Right ventricle myocardium superior (tissue), 1 donor: ENCODE results near the gene DYNC2I2. TPM values are rescaled to one million over a fixed set of nuclear protein-coding genes. Genes with fewer than 3 reads are reported as not detected.

ENCODE experiments used
- ATAC-seq: fragments of 200-7000 bp; cut with Tn5 transposase; one replicate; pipeline ENCODE4 v1.9.1; 2020; ENCODE audit warnings: mild to moderate bottlenecking; ENCODE audit not compliant: poor library complexity
- DNase-seq: peaks from one replicate; pipeline ENCODE4 v3.0.0-alpha.2; 2020
- intact Hi-C: fragments of 100-400 bp; cut with DNase I; formaldehyde crosslinking; loops from one replicate; pipeline ENCODE4 v1.11.2; 2022
- total RNA-seq: library from RNA; stranded (reverse); fragmentation: NEBNext Ultra II Directional; extraction: Animal tissue kit (Norgen Biotek cat#: 25700); gene quantifications from one replicate; pipeline ENCODE4 v1.2.1, GENCODE V29; 2021
- donor health status: DM: no; HTN: yes; CAD: no; lungs with severe emphysema.

Gene DYNC2I2
- total RNA-seq, 1 donor from 2014 or later = 40.0 TPM

DNA sequence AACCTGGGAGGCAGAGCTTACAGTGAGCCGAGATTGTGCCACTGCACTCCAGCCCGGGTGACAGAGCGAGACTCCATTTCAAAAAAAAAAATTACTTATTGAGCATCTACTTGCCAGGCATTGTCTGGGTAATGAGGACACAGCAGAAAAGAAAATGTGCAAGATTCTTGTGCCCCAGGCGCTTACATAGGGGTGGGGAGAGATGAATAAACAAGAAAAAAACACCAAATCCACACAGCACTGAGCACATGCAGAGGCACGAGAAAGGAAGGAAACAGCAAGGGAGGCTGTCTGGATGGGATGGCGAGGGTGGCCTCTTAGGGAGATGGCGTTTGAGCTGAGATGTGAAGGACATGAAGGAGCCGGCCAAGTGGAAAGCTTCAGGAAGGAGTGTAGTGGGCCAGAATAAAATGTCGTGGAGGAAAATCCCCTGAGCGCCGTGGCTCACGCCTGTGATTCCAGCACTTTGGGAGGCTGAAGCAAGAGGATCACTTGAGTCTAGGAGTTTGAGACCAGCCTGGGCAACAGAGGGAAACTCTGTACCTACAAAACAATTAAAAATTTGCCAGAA is 13.9 kb downstream of the DYNC2I2 start:
- no peak for DNase-seq
- intact Hi-C loops = no loop called here

DNA sequence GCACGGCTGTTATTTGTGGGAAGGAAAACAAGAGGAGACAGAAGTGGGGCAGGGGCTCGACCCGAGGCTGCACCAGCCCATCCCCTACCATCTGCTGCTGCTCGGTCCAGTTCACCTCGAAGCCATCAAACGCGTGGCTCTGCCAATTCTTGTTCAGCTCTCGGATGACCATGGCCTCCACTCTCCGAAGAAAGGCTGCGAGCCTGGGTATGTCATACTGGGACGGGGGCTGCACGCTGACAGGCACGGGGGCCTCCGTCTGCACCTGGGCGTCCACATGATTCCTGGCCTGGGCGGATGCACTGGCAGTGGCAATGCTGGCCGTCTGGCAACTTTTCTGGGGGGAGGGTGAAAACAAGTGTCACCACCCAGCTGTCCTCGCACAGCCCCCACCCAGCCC is 16.0 kb downstream of the DYNC2I2 start:
- DNase-seq = no peak
- no peak for ATAC-seq
- intact Hi-C loops = no loop called here

More for the DNA sequence above, 13.9 kb downstream of the DYNC2I2 start:
- no peak for ATAC-seq

DNA sequence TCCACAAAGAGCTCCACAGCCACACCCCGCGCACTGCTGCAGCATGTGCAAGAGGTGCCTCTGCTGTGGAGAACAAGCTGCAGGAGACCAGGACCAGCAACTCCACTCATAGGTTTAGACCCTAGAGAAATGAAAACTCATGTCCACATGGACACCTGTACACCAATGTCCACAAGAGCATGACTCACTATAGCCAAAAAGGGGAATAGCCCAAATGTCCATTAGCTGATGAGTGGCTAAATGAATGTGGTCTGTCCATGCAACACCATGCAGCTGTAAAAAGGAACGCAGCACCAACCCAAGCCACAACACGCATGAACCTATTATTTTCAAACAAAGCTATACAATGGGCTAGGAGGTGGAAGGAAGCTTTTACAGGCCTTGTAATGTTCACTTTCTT is 18.1 kb downstream of the DYNC2I2 start:
- intact Hi-C loops = no loop called here
- ATAC-seq = no peak

DNA sequence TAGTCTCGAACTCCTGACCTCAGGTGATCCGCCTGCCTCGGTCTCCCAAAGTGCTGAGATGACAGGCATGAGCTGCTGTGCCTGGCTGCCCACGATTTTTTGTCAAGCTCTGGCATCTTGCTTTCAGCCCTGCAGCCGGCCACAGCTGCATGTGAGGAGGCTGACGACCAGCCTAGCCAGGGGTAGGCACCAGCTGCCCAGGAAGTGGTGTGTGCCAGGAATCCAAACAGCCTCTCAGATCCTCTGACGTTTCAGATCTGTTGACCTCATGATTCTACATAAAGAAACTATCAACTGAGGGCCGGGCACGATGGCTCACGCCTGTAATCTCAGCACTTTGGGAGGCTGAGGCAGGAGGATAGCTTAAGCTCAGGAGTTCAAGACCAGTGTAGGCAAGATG is 19.0 kb downstream of the DYNC2I2 start:
- DNase-seq (no peak), ATAC-seq (no peak)
- intact Hi-C loops = no loop called here

More for the DNA sequence above, 18.1 kb downstream of the DYNC2I2 start:
- no peak for DNase-seq

DNA sequence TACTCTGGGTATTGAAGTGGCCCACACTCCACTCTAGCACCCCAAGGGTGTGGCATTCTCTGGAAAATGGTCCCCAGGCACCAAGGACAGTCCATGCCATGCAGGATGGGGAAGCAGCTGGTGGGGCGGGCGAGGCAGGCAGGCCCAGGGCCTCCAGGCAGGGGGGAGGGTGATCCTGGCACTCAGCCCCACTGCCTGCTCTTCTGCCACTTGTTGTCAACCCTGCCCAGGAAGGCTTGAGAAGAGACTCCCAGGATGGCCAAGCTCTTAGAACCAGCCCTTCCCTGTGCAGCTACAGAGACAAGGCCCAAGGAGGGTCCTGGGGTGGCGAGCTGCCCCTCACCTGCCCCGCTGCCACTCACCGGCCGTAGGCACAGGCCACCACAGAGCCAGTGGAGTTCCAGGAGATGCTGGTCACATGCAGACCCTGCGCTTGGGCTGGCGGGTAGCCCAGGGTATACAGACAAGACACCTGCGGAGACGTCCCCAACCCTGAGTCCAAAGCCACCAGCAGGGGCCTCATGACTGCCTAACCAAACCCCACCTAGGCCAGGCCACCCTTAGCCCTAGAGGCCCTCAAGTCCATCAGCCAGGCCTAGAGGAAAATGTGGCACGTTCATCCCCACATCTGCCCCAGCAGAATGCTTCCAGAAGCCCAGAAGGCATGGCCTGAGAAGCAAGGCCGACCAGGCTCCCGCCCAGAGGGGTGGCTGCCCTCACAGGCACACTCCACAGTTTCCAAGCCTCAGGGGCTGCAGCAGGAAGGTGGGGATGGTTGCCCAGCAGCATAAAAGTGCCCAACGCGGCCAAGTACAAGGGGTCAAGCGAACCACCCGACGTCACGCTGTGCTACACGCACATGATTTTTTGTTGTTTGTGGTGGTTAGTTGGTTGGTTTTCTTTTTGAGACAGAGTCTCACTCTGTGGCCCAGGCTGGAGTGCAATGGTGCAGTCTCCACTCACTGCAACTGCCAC is 19.8 kb downstream of the DYNC2I2 start:
- intact Hi-C loops = no loop called here
- ATAC-seq (no peak), DNase-seq (peak; percentile 44)

DNA sequence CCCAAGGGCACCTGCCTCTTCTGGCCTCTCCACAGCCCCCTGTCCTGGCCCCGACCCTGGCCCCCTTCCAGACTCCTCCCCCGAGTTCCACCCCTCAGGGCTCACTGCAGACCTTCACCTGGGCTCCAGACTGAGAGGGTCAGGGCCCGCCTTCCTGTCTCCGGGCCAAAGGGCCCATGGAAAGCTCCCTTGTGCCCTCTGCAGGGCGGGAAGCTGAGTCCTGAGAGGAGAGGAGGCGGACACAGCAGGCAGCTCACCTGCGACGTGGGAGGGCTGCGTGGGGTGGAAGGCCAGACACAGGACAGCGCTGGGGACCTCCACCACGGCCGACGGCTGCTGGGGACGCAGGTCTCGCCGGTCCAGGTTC is 20.6 kb downstream of the DYNC2I2 start:
- intact Hi-C loops = no loop called here
- peak; percentile 76 for ATAC-seq
- peak; percentile 82 for DNase-seq

DNA sequence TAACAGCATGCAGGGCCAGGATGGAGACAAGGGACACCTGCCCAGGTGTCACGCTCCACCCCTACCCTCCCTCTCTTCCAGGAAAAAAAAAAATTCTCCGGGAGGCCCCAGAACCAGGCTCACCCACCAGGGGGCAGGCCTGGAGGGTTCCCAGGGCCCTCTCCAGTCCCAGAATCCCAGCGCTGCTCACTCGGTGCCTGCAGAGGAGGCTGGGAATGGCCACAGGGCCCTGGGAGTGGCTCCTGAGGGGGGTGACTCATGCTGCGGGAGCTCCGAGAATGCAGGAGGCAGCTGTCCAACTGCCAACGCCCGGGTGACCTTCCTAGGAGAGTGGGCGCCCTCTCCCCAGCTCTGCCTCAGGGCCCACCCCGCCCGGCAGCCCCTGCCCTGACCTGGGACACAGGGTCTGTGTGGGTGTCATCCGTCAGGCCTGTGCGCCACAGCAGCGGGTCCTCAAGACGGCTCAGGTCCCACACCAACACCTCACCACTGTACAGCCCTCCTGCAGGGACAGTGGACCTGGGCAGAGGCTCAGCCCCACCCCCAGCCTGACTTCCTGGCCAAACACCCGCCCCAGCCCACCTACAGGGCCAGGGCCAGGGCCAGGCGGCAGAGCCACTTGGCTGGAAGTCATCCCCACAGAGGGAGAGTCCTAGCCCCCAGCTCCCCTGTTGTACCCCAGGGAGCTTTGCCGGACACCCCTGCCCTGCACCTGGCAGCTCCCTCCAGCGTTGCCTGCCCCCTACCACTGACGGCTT is 21.2 kb downstream of the DYNC2I2 start:
- ATAC-seq (peak; percentile 90), DNase-seq (peak; percentile 91)
- intact Hi-C loops = no loop called here

DNA sequence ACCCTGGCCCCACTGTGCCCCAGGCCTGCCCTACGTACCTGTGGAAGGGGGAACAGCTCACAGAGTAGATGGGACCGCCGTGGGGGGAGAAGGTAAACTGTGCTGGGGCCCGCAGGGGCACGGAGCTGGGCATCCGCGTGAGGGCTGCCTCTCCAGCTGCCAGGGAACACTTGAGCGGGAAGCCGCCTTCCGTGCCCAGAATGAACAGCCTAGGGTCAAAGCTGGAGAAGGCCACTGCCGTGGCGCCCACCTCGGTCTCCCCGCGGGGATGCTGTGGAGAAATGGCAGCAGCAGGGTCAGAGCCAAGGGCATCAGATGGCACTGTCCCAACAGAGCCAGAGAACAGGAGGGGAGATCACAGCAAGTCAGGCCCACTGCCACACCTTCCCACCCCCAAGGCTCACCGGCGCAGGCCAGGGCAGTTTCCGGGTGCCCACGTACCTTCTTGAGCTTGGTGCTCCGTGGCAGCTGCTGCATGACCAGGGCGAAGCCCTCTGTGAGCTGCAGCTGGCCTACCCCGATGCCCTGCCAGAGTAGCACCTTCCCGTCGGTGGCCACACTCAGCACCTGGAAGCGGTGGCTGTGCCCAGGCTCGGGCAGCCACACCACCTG is 21.9 kb downstream of the DYNC2I2 start:
- intact Hi-C loops = no loop called here
- ATAC-seq = peak; percentile 2
- DNase-seq = no peak

DNA sequence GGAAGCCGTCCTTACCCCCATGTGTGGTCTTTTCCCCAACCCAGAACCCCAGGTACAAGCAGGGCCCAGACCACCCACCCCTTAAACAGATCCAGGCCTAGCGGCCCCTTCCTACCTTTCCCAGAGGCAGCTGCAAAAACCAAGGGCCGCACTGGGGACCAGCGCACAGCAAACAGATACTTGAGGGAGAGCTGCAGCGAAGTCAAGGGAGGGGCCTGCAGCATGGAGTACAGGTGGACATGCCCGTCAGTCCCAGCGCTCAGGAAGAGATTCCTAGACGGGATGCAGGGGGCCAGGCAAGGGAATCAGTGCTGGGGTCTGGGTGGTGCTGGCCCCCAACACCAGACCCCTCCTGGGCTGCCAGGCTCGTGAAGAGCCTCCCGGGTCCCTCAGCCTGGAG is 22.5 kb downstream of the DYNC2I2 start:
- intact Hi-C loops = no loop called here
- ATAC-seq = no peak

DNA sequence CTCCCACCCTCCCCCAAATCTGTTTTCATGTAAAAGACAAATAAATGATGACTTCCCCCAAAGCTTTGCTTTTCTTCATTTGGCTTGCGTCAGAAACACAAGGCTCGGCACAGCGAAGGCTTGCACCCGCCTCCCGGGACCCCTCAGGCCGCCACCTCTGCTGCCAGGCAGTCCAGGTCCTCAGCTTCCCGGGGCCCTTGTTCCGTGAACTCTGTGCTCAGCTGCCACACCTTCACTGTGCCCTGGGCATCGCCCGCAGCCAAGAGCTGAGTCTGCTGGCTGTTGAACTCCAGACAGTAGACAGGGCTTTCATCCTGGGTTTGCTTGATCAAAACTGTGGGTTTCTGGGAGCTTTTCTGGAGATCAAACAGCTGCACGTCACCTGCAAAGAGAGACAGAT is 23.0 kb downstream of the DYNC2I2 start:
- DNase-seq = no peak
- ATAC-seq = no peak
- intact Hi-C loops = no loop called here

More for the DNA sequence above, 22.5 kb downstream of the DYNC2I2 start:
- DNase-seq = no peak

DNA sequence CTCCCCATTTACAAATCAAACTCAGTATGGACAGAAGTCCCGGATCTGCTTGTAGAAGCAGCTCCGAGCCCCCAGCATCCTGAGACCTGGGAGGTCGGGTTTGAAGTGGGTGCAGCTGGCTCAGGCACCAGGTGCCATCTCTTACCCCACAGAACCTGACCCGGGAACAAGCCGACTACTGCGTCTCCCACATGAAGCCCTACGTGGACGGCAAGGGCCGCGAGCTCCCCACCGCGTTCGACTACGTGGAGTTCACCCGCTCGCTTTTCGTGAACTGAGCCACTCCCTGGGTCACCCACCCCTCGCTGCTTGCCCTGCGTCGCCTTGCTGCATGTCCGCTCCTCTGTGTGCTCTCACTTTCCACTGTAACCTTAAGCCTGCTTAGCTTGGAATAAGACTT is 23.6 kb downstream of the DYNC2I2 start:
- intact Hi-C loops = no loop called here
- no peak for DNase-seq

DNA sequence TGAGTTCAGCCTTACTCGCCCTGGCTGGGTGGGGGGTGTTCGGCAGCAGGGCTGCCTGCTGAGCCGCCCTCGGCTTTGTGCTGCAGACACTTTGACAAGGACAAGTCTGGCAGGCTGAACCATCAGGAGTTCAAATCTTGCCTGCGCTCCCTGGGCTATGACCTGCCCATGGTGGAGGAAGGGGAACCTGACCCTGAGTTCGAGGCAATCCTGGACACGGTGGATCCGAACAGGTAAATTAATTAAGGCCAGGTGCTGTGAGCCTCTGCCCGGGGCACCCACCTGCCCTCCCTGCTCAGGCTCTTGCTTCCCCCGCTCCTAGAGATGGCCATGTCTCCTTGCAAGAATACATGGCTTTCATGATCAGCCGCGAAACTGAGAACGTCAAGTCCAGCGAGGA is 24.2 kb downstream of the DYNC2I2 start:
- DNase-seq = no peak
- no peak for ATAC-seq
- intact Hi-C loops = no loop called here

More for the DNA sequence above, 23.6 kb downstream of the DYNC2I2 start:
- ATAC-seq = no peak

DNA sequence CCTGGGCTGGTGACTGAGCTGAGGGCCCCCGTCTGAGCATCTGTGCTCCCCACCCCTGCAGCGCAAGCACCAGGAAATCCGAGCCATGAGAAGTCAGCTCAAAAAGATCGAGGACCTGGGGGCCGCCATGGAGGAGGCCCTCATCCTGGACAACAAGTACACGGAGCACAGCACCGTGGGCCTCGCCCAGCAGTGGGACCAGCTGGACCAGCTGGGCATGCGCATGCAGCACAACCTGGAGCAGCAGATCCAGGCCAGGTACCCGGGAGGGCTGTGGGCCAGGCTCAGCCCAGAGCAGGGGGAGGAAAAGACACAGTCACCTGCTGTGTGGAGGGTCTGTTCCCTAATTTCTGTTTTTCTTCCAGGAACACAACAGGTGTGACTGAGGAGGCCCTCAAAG is 24.6 kb downstream of the DYNC2I2 start:
- intact Hi-C loops = no loop called here
- ATAC-seq (no peak), DNase-seq (no peak)

DNA sequence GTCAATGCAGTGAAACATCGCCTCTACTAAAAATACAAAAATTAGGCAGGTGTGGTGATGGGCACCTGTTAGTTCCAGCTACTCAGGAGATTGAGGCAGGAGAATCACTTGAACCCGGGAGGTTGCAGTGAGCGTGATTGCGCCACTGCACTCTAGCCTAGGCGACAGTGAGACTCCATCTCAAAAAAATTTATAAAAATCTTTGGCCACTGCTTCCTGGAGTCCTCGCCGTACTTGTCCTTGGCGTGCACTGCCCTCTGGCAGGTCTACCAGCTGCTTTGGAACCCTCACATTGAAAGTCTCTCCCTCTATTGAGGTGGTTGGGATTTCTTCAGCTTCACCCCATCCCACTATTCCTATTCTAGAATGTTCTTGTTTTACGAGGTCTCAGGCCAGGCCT is 25.0 kb downstream of the DYNC2I2 start:
- intact Hi-C loops = no loop called here
- DNase-seq (no peak), ATAC-seq (no peak)

DNA sequence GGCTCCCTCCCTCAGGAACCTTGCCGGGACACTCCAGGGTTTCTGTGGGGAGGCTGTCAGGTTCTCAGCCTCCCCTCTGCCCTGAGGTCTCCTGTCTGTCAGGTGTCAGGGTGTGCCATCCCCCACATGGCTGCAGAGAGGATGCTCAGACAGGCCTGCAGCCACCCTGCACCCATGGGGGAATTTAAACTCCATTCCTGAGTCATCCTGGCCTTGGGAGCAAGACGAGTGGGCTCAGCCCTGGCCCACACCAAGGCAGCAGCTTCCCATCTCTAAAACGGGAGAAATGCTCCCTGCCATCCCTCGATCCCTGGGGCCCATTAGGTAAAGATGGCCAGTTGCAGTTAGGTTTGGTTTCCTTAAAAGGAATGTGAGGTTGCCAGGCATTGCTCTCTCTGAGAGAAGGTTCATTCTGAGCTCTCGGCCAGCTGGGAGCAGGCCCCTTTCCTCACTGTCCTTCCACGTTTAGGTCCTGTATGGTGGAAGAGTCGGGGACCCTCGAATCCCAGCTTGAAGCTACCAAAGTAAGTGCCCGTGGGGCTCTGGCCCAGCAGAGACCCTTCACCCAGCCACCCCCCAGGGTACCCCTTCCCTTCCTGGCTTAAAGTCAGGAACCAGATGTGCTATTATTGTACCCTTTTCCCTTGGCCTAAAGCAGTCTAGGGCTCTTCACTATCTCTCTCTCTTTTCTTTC is 26.6 kb downstream of the DYNC2I2 start:
- intact Hi-C loops = no loop called here
- no peak for DNase-seq
- no peak for ATAC-seq

DNA sequence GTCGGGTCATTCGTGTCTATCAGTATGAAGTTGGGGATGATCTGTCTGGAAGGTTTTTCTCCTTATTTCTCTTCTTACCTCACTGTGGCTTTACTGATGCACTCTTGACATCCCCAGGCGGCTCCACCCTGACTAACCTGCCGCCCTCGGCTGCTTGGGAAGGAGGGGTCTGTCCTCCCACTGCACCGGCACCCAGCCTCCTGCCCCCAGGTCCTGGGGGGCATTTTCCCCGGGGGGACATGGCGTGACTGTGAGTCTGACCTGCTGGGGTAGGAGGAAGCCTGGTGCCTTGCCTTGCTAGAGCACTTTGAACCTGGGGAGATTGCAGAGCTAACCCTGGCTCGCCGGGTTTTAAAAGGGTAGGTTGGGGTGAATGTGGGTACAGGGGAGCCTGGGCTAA is 27.5 kb downstream of the DYNC2I2 start:
- ATAC-seq (no peak), DNase-seq (no peak)
- intact Hi-C loops = no loop called here

DNA sequence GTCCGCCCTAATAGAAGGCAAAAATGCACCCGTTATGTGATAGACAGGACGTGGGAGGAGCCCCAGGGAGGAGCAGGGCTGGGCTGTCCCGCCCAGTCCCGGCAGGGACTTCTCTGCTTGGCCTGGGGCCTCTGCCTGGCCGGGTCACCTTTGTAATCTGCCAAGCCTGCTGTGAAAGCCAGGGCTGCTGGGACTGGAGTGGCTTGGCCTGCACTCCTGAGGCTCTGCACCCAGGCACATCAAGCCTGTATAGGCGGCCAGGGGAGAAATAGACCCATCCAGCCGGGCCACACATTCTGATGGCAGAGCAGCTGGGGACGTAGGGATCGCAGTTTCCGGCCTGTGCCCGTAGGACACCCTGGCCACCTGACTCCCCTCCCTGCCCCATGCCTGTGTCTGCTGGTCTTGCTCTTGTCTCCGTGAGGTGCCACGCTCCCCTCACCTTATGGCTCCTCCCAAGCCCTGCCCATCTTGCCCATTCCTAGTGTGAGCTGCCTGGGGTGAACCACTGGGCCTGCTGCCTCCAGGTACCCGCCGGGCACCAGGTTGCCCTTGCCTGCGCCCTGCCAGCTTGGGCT is 28.1 kb downstream of the DYNC2I2 start:
- peak; percentile 94 for ATAC-seq
- DNase-seq = peak; percentile 88
- intact Hi-C loops = no loop called here

DNA sequence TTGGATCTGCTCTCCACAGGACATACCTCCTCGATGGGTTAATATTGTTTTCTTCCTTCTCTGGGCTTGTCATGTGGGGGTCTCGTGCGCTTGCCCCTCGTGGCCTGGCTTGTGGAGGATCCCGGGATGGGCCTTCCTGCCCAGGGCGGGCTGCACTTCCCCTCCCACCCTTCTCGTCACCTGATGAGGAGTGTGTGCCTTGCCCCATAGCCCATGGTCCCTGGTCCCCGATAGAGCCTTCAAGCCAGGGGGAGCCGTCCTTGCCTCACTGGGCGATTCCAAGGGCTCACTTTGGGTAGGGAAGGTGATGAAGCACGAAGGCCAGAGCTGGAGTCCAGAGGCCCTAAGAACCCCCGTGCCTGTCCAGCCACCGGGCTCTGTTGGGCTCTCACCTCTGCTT is 28.7 kb downstream of the DYNC2I2 start:
- intact Hi-C loops = no loop called here
- no peak for DNase-seq
- ATAC-seq = peak; percentile 2
